HG03060 (cell line): ENCODE data around the gene SKI.

Source experiments
- ATAC-seq: cut with Tn5 transposase; IDR thresholded peaks from one replicate; pipeline ENCODE4 v1.9.1; 2021; ENCODE audit warnings: low read depth, moderate number of reproducible peaks; ENCODE audit not compliant: unreplicated experiment

SKI gene

GRCh38 chr1:2302292-2302925, 74.3 kb downstream of the SKI start:
- ATAC-seq = no peak

DNA sequence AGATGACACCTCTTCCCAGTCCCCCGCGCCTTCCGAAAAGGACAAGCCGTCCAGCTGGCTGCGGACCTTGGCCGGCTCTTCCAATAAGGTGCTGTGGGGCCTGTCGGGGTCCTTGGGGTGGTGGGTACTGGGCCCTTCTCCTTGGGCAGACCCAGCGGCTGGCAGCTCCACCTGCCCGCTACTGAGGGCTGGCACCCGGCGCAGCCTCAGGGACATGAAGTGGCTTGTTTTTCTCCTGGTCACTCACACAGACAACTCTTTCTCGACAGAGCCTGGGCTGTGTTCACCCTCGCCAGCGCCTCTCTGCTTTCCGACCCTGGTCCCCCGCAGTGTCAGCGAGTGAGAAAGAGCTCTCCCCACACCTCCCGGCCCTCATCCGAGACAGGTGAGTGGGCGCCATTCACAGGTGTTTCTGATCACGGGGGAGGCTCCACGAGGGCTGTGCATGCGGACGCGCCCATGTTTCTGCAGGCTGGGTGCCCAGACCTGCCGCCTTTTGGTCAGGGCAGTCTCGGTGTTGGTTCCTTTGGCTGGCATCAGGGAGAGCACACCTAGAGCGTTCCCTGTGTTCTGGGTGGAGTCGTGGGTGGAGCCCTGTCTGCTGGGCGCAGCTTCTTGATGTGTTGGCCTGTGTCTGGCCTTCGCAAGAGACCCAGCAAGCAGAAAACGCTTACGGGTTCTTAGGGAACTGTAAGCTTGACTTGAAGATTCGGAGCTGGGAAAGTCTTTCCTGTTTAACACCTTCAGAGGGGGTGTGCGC, 75.1 kb downstream of the SKI start:
- no peak for ATAC-seq

DNA sequence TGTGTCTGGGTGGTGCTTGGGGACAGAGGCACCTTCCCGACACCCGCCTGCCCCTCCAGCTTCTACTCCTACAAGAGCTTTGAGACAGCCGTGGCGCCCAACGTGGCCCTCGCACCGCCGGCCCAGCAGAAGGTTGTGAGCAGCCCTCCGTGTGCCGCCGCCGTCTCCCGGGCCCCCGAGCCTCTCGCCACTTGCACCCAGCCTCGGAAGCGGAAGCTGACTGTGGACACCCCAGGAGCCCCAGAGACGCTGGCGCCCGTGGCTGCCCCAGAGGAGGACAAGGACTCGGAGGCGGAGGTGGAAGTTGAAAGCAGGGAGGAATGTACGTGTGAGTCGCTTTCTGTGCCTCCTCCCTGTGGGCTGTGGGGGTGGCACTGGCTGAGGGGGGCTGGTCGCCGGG, 75.7 kb downstream of the SKI start:
- no peak for ATAC-seq

DNA sequence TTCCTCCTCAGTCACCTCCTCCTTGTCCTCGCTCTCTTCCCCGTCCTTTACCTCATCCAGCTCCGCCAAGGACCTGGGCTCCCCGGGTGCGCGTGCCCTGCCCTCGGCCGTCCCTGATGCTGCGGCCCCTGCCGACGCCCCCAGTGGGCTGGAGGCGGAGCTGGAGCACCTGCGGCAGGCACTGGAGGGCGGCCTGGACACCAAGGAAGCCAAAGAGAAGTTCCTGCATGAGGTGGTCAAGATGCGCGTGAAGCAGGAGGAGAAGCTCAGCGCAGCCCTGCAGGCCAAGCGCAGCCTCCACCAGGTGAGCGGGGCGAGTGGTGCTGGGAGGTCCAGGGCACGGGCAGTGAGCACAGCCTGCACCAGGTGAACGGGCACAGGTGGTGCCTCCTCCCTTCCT, 76.2 kb downstream of the SKI start:
- ATAC-seq = no peak

GRCh38 chr1:2304921-2305681, 77.0 kb downstream of the SKI start:
- ATAC-seq = no peak

DNA sequence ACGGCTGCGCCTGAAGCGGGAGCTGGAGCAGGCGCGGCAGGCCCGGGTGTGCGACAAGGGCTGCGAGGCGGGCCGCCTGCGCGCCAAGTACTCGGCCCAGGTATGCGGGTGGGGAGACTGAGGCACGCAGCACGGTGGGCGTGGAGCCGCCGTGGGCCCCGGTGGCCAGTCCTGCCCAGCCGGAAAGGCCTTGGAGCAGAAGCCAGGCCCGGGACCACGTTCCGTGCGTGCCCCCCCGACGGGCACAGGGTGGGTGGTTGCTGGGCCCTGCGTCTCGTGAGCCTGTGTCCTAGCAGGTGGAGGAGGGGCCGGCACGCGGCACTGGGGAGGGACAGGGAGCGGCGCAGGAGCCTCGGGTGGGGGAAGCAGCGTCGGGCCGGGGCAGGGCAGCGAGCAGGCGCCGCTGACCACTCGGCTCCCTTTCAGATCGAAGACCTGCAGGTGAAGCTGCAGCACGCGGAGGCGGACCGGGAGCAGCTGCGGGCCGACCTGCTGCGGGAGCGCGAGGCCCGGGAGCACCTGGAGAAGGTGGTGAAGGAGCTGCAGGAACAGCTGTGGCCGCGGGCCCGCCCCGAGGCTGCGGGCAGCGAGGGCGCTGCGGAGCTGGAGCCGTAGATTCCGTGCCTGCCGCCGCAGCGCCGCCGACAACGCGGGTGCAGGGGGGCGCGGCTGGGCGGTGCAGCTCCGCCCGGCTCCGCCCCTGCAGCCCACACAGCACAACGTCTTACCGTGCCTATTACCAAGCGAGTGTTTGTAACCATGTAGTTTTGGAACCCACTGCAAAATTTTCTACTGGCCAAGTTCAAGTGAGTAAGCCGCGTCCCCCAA, 78.2 kb downstream of the SKI start:
- no peak for ATAC-seq

DNA sequence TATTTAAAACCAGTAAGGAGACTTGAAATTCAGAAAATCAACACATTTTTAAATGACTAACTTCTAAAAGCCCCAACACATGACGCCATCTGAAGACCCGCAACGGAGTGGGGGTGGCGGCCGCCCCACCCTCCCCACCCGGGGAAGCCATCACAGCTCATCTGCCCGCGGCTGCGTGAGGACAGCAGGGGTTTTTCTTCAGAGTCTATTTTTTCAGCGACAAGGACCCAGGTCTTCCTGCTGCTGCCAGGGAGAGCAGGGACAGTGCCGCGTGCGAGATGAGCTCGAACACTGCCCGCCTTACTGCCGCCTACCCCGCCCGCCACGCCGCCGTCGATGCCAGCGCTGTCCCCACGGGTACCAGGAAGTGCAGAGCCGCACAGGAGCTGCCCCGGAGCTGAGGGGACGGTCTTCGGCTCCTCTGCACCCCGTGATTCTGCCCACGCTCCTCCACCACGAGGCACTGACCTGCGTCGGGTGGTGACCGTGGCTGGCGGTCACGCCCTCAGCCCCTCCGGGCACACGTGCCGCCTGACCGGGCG, 79.0 kb downstream of the SKI start:
- no peak for ATAC-seq

- ATAC-seq = no peak
Observed at GRCh38 chr1:2307972-2308371, 79.9 kb downstream of the SKI start.

GRCh38 chr1:2308844-2309243, 80.7 kb downstream of the SKI start:
- ATAC-seq = no peak

DNA sequence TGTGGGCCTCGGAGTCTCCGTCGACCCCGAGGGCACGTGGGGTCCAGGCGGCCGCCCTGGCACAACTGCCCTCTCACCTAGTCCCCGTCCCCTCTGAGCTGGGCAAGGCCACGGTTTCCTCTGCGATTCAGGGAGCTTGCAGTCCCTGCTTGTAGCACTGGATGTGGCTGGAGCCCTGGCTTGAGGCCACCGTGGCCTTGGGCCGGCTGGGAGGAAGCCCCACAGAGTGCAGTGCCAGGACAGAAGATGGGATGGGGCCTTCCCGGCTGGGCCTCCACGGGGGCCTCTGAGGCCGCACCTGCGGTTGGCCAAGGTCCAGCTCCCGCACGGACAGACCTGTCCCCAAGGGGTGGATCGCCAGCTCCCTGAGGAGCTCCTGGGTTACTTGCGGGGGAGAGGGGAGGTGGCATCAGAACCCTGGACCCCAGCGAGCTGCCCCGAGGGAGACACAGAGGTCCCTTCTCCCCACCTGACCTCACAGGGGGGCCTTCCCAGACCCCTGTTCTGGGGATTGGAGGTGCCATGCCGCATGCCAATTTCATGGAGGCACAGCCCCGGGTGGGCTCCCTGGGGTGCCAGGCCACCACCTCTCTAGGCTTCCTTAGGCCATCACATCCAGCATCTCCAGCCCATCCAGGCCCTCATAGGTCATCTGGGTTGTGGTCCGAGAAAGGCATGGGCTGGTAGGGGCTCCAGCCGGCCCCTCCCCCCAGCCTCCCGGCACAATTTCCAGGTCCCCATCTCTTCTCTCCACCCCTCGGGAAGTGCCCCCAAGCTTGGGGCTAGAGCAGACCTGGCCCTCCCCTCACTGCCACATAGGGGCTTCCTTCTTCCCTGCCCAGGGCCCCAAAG, 82.4 kb downstream of the SKI start:
- ATAC-seq = no peak

DNA sequence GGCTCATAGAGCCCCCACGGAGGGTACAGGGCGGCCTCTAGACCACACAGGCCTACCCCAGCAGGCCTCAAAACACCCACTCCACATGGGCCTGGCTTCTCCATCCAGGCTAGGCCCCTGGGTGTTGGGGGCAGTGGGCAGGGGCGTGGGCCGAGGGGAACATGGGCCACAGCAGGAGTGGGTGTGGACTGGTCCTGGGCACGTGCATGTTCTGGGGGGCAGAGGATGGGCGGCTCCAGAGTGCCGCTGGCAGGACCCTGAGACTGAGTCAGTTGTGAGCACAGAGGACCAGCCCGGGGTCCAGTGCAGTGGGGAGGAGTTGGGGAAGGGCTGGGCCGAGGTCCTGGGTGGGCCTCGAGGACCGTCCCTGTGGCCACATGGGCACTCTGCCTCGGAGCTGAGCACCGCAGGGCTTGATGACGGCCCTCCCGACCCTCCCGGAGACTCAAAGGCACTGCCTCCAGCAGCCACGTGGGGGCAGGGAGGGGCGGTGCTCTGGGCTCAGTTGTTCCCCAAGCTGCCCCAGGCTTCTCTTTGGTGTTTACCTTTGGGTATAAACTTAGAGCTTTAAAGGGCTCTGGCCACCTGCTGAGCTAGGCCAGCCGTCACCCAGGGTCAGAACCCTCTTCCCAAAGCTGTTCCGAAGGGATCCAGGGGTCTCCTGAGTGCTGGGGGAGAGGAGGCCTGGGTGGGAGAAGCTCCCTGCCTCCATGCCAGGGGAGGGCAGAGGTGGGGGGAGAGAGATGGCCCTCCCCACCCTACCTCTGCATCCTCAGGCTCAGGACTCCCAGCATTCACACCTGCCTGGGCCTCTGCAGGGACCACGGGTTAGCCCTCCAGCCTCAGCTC, 83.3 kb downstream of the SKI start:
- ATAC-seq = no peak

- no peak for ATAC-seq
Observed at GRCh38 chr1:2312160-2312514, 84.0 kb downstream of the SKI start.

- ATAC-seq = no peak
Observed at GRCh38 chr1:2312515-2313301, 84.6 kb downstream of the SKI start.

GRCh38 chr1:2313651-2314261, 85.6 kb downstream of the SKI start:
- ATAC-seq = no peak

- ATAC-seq = no peak
Observed at GRCh38 chr1:2314273-2314802, 86.2 kb downstream of the SKI start.

DNA sequence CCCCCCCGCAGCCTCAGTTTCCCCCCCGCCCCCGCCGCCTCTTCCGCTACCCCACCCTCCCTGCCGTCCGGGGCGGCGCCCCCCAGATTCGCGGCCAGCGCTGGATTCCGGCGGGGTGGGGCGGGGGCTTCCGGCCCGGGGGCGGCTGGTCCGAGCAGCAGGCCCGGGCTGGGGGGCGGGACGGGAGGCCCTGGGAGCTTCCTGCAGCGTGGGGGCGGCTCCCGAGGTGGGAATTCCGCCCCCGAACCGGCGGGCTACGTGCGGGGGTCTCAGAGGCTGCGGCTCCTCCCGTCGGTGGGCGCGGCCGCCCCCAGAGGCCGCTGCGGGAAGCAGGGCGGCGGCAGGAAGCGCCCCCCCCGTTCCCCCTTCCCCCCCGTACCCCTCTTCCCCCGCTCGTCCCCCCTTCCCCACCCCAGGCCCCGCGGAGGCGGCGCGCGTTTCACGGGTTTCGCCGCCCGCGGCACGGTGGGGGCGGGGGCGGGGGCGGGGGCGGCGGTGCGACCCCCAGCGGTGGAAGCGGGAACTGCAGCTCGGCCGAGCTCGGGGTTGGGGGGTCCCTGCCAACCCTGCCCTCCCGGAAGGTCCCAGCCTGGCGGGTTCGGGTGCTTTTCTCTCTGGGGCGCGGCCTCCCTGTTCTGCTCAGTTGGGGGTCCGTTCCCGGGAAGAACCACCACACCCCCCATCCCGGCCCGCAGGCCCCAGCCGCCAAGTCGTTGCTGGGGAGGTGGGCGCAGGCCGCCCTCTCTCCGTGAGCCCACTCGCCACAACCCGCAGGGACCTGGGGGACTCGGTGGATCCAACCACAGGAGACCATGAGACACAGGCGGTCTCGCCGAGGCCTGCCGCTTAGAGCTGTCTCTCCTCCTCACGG, 86.9 kb downstream of the SKI start:
- ATAC-seq = no peak
